Left ventricle myocardium inferior (tissue), 1 donor: ENCODE results near the gene ANTXR2. TPM values are rescaled to one million over a fixed set of nuclear protein-coding genes. Genes with fewer than 3 reads are reported as not detected.

ENCODE experiments used
- DNase-seq: peaks from one replicate; pipeline ENCODE4 v3.0.0-alpha.2; 2020
- H3K27ac ChIP-seq: fragments of 200-600 bp; replicated peaks from 2 replicates; pipeline ENCODE4 v1.8.0; 2021
- H3K27me3 ChIP-seq: fragments of 200-600 bp; 2 replicates; pipeline ENCODE4 v1.8.0; 2021; ENCODE audit warnings: low read depth
- H3K36me3 ChIP-seq: fragments of 200-600 bp; 2 replicates; pipeline ENCODE4 v1.8.0; 2021
- H3K4me1 ChIP-seq: fragments of 200-600 bp; 2 replicates; pipeline ENCODE4 v1.8.0; 2021
- H3K4me3 ChIP-seq: fragments of 200-600 bp; 2 replicates; pipeline ENCODE4 v1.8.0; 2021; ENCODE audit warnings: mild to moderate bottlenecking, moderate library complexity
- H3K9me3 ChIP-seq: fragments of 200-600 bp; replicated peaks from 2 replicates; pipeline ENCODE4 v1.8.0; 2021
- intact Hi-C: fragments of 100-400 bp; cut with micrococcal nuclease; formaldehyde crosslinking; loops from one replicate; pipeline ENCODE4 v1.11.0; 2022
- total RNA-seq: library from RNA; stranded (reverse); fragmentation: NEBNext Ultra II Directional; extraction: Animal tissue kit (Norgen Biotek cat#: 25700); gene quantifications from one replicate; pipeline ENCODE4 v1.2.1, GENCODE V29; 2021
- TF ChIP-seq, protein P1 (sequence below): fragments of 200-600 bp; IDR thresholded peaks from 2 replicates; pipeline ENCODE4 v1.8.0; 2021; ENCODE audit warnings: antibody characterized with exemption, mild to moderate bottlenecking, borderline replicate concordance
- donor health status: DM: no; HTN: yes; CAD: no; lungs with severe emphysema.

Gene ANTXR2
- total RNA-seq, 1 donor from 2014 or later: 42.4 TPM

DNA sequence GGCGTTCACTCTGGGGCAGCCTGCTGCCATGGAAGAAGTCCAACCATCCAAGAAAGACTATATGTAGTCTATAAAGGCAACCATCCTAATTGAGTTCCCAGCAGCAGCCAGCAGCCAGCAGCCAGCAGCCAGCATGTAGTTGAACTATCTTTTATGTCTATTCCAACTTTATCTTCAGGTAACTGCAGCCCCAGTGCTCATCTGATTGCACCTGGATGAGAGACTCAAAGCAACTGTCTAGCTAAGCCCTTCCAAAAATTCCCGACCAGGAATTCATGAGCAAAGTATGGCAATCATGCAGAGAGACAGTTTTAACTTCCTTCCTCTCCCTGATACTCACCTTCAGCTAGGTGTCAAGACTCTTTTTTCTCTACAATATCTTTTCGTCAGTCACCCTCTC is 216.8 kb downstream of the ANTXR2 start:
- DNase-seq: no peak
- TF ChIP-seq, protein P1, sequence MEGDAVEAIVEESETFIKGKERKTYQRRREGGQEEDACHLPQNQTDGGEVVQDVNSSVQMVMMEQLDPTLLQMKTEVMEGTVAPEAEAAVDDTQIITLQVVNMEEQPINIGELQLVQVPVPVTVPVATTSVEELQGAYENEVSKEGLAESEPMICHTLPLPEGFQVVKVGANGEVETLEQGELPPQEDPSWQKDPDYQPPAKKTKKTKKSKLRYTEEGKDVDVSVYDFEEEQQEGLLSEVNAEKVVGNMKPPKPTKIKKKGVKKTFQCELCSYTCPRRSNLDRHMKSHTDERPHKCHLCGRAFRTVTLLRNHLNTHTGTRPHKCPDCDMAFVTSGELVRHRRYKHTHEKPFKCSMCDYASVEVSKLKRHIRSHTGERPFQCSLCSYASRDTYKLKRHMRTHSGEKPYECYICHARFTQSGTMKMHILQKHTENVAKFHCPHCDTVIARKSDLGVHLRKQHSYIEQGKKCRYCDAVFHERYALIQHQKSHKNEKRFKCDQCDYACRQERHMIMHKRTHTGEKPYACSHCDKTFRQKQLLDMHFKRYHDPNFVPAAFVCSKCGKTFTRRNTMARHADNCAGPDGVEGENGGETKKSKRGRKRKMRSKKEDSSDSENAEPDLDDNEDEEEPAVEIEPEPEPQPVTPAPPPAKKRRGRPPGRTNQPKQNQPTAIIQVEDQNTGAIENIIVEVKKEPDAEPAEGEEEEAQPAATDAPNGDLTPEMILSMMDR: no peak
- Histone ChIP-seq H3K27me3 (no peaks in the 10 kb centered on the region), H3K36me3 (no peaks in the 10 kb centered on the region), H3K27ac (no peak overlapping the region), H3K4me1 (no peaks in the 10 kb centered on the region), H3K9me3 (no peaks in the 10 kb centered on the region), H3K4me3 (no peak overlapping the region)
- intact Hi-C loops: no loop called here

DNA sequence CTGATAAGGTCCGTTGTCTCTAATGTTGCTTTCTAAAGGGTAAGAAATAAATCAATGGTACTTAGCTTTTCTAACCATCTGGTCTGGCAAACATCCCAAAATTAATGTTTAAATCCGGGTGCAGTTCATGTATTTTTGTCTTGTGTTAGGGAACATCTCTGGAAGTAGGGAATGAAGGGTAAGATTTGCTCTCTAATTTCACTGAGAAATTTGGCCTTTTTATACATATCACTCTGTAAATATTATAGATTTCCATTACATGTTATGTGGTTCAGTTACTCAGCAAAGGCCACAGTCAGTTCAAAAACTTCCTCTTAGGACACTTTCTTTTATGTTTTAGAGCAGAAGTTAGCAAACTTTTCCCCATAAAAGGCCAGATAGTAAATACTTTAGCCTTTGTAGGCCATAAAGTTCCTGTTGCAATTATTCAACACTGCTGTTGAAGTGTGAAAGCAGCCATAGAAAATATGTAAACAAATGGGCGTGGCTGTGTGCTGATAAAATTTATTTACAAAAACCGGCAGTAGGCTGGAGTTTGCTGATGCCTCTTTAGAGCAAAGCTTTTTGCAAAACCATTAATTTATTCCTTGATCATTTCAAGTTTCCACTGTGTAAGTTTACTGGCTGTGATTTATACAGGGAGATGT is 218.1 kb downstream of the ANTXR2 start:
- no peaks in the 10 kb centered on the region for H3K27me3 ChIP-seq
- DNase-seq: no peak
- H3K9me3 ChIP-seq: no peaks in the 10 kb centered on the region
- H3K4me1 ChIP-seq: no peaks in the 10 kb centered on the region
- no peak overlapping the region for H3K4me3 ChIP-seq
- intact Hi-C loops: no loop called here
- TF ChIP-seq, protein P1: no peak
- H3K36me3 ChIP-seq: no peaks in the 10 kb centered on the region
- no peak overlapping the region for H3K27ac ChIP-seq

DNA sequence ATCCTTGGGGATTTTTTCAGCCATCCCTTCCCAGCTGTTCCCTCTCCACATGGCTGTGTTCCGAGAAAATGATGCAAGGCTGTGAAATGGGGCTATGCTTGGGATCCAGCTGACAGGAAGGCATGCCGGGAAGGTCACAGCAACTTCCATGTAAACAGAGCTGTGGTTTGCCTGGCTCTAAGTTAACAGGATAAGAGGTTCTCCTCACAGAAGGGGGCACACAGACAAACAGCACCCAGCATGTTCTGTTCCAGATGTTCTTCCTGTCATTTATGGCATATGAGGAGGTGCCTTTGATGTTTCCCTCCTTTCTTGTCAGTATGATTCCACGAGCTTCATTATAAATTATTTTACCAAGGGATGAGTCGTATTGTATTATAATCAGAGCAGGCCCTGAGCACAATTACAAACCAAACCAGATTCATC is 220.7 kb downstream of the ANTXR2 start:
- no peaks in the 10 kb centered on the region for H3K36me3 ChIP-seq
- H3K27me3 ChIP-seq: no peaks in the 10 kb centered on the region
- H3K9me3 ChIP-seq: no peaks in the 10 kb centered on the region
- no peak overlapping the region for H3K4me3 ChIP-seq
- H3K4me1 ChIP-seq: no peaks in the 10 kb centered on the region
- H3K27ac ChIP-seq: peak overlapping the region; percentile 37
- DNase-seq: peak; percentile 43
- TF ChIP-seq, protein P1: no peak
- intact Hi-C loops: no loop called here

DNA sequence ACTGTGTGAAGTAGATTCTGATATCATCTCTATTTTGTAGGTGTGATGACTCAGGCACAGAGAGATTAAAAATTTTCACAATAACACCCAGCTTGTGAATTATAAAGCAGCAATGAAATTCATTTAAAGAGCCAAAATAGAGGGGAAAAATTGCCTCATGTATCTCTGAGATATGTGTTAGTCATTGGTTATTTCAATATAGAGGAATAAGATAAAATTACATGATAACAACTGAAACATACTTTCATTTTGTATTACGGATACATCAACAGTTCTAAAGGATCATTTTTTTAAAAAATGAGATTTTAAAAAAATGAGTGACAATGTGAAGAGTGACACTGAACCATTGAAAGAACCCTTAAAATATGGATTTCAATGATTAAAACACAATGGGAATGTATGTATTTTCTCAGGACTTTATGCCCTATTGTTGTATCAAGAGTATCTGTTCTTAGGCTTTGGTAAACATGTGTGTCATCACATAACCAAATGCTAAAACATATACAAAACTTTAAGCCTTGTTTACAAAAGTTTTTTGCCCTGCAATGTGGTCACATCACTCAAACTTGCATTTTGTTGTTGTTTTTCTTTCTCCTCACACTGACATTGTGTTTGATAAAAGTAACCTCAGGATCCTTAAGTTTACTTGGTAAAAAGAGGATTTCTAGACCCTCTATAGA is 221.3 kb downstream of the ANTXR2 start:
- no peaks in the 10 kb centered on the region for H3K36me3 ChIP-seq
- no peaks in the 10 kb centered on the region for H3K9me3 ChIP-seq
- intact Hi-C loops: no loop called here
- no peaks in the 10 kb centered on the region for H3K27me3 ChIP-seq
- H3K27ac ChIP-seq: peak overlapping the region; percentile 37
- TF ChIP-seq, protein P1: no peak
- no peak overlapping the region for H3K4me3 ChIP-seq
- DNase-seq: no peak
- H3K4me1 ChIP-seq: no peaks in the 10 kb centered on the region

Other genes starting within 250 kb of the ANTXR2 start
- gene PRDM8, start 124.3 kb upstream of the ANTXR2 start, total RNA-seq: 0.66 TPM
- gene FGF5, start 193.4 kb upstream of the ANTXR2 start, total RNA-seq: 1.2 TPM